Kidney glomerular epithelial cell (primary cell): ENCODE measurements around the gene CNPY1.
"Not testable (repeated sequence)": the region's sequence is repeated elsewhere in the genome, so short reads cannot be mapped to it uniquely, and the experiment has no call there.

Source experiments
- DNase-seq: peaks from one replicate; lab custom pipeline; 2025; lab: John Stamatoyannopoulos, UW

The CNPY1 gene

GRCh38 chr7:155546449-155546848, at the start of gene CNPY1:
Gene CNPY1 (minus strand): TSS chr7:155546559. CDS start chr7:155545929, 630 bp downstream.
- DNase-seq: not testable (repeated sequence)

GRCh38 chr7:155594961-155595366, 48.6 kb upstream of the CNPY1 start:
- DNase-seq: no peak

GRCh38 chr7:155594163-155594732, 47.9 kb upstream of the CNPY1 start:
- no peak for DNase-seq

GRCh38 chr7:155593461-155594162, 47.3 kb upstream of the CNPY1 start:
- DNase-seq: no peak

- DNase-seq: no peak
These were observed 44.9 kb upstream of the CNPY1 start for GRCh38 chr7:155591055-155591775.

- no peak for DNase-seq
These were observed 44.1 kb upstream of the CNPY1 start for GRCh38 chr7:155590215-155591018.

GRCh38 chr7:155589001-155589980, 42.9 kb upstream of the CNPY1 start:
- no peak for DNase-seq

GRCh38 chr7:155588468-155588998, 42.2 kb upstream of the CNPY1 start:
- no peak for DNase-seq

GRCh38 chr7:155587486-155587885, 41.1 kb upstream of the CNPY1 start:
- no peak for DNase-seq

GRCh38 chr7:155586843-155587440, 40.6 kb upstream of the CNPY1 start:
- no peak for DNase-seq

- no peak for DNase-seq
These were observed 39.6 kb upstream of the CNPY1 start for GRCh38 chr7:155585951-155586350.

GRCh38 chr7:155585532-155585895, 39.2 kb upstream of the CNPY1 start:
- no peak for DNase-seq

- DNase-seq: no peak
These were observed 38.6 kb upstream of the CNPY1 start for GRCh38 chr7:155584763-155585531.

- DNase-seq: no peak
These were observed 37.9 kb upstream of the CNPY1 start for GRCh38 chr7:155584261-155584660.

- no peak for DNase-seq
These were observed 37.3 kb upstream of the CNPY1 start for GRCh38 chr7:155583636-155584035.

GRCh38 chr7:155581954-155582353, 35.6 kb upstream of the CNPY1 start:
- DNase-seq: no peak

GRCh38 chr7:155581107-155581830, 34.9 kb upstream of the CNPY1 start:
- no peak for DNase-seq

- no peak for DNase-seq
These were observed 34.0 kb upstream of the CNPY1 start for GRCh38 chr7:155580367-155580766.

- DNase-seq: no peak
These were observed 33.2 kb upstream of the CNPY1 start for GRCh38 chr7:155579565-155579964.
